Measurements from ENCODE around the gene GSTM3.

- TF ChIP-seq POLR2AphosphoS5 (IDR thresholded peaks at IDR 0.05; ENCODE audit: low read depth, low read length) (no peak), REST (IDR thresholded peaks at IDR 0.05; ENCODE audit: insufficient read depth in 1 of 2, low read depth in 2 of 2, low read length in 2 of 2) (no peak), TAF1 (IDR thresholded peaks at IDR 0.05; ENCODE audit: borderline replicate concordance, insufficient read depth, low read length) (no peak)
These were observed 14.0 kb downstream of the GSTM3 start for GRCh38 chr1:109726728-109727373.
